GM12892 (cell line): ENCODE results near the gene INO80E.

Source experiments
- POLR2A ChIP-seq: IDR thresholded peaks from 2 replicates; pipeline ENCODE4 v1.6.1; 2011; ENCODE audit warnings: low read depth, low read length, control low read depth
- POLR2AphosphoS5 ChIP-seq: IDR thresholded peaks from 2 replicates; pipeline ENCODE4 v1.6.1; 2011; ENCODE audit warnings: low read depth, low read length, control low read depth
- TAF1 ChIP-seq: IDR thresholded peaks from 2 replicates; pipeline ENCODE4 v1.6.1; 2011; ENCODE audit warnings: low read depth, mild to moderate bottlenecking, control low read depth, low read length, borderline replicate concordance

DNA sequence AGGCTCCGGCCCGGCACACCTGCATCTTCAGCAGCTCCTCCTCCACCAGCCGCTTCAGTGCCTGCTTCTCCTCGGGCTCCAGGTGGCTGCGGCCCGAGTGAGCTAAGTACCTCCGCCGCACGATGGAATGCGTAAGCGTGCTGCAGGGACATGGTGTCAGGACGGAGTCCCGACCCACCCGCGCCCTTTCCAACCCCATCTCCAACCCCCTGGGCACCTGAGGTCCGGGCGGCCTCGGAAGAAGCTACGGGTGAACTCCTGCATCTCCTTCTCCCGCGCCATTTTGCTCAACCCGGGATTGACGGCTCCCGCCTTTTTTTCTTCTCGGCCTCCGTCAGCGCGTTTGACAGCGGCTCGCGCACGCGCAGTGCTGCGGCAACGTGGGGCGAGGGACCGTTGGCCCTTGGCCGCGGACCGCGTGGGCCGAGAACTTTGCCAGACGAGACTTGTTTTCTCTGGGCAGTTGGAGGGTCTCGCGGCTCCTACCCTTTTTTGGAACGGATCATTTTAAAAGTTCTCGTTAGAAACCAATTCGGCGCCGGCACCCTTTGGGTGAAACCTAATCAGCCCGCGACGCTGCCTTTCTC is 624 bp upstream of the INO80E start, which contains the start of gene HIRIP3:
- TF ChIP-seq TAF1 (peak; percentile 84), POLR2AphosphoS5 (peak; percentile 59), POLR2A (peak; percentile 55; the same call in 1 of the 2 replicates)
